Tibial artery (tissue), 4 donors: ENCODE results near the gene CEP164.

ENCODE experiments used
- DNase-seq, 2 donors: peaks; one replicate each; pipeline ENCODE4 v3.0.0-alpha.2; 2019
- H3K27ac ChIP-seq, 2 donors: fragments of 200-600 bp; sonication (generic) in 1 of 2; 1 replicate in 1 of 2; 2 replicates in 1 of 2; pipeline ENCODE4 v1.5.1; 2018 to 2019; ENCODE audit warnings: mild to moderate bottlenecking in 1 of 2
- H3K27me3 ChIP-seq, 2 donors: fragments of 200-600 bp; sonication (generic) in 1 of 2; one replicate each; pipeline versions ENCODE4 v1.5.1 to v1.6.0; 2016 to 2019
- H3K36me3 ChIP-seq, 3 donors: fragments of 200-600 bp; sonication (generic) in 2 of 3; one replicate each; pipeline ENCODE4 v1.5.1; 2016 to 2019; ENCODE audit warnings: mild to moderate bottlenecking in 2 of 3
- H3K4me1 ChIP-seq, 4 donors: fragments of 200-600 bp; sonication (generic) in 2 of 4; 1 replicate in 3 of 4; 2 replicates in 1 of 4; pipeline ENCODE4 v1.5.1; 2016 to 2019
- H3K4me3 ChIP-seq, 2 donors: fragments of 200-600 bp; sonication (generic) in 1 of 2; 1 replicate in 1 of 2; 2 replicates in 1 of 2; pipeline ENCODE4 v1.5.1; 2018 to 2019; ENCODE audit warnings: mild to moderate bottlenecking in 2 of 2
- H3K9me3 ChIP-seq, 3 donors: fragments of 200-600 bp; sonication (generic) in 1 of 3; one replicate each; pipeline ENCODE4 v1.5.1; 2016 to 2019
- CTCF ChIP-seq, 2 experiments: fragments of 200-600 bp in 1 of 2; fragments of 450-650 bp in 1 of 2; IDR thresholded peaks; one replicate each; pipeline ENCODE4 v1.5.1; 2017 to 2019; ENCODE audit warnings: antibody characterized with exemption in 2 of 2, mild to moderate bottlenecking in 1 of 2, moderate library complexity in 1 of 2
- intact Hi-C: fragments of 100-400 bp; cut with DNase I; formaldehyde crosslinking; loops from one replicate; pipeline ENCODE4 v1.15.0; 2023; ENCODE audit warnings: low total_unique reads

Gene CEP164

GRCh38 chr11:117390743-117391142 lies 63.1 kb downstream of the CEP164 start:
- H3K27me3 ChIP-seq = no peaks in the 10 kb centered on the region
- H3K9me3 ChIP-seq = no peaks in the 10 kb centered on the region
- H3K36me3 ChIP-seq = peaks cover 79 to 96% (median 82%) of the 10 kb centered on the region in 3 donors
- H3K27ac ChIP-seq = no peak overlapping the region
- DNase-seq = peak in 1 of 2 donors; percentile 9
- H3K4me1 ChIP-seq = no peaks in the 10 kb centered on the region
- intact Hi-C loops = no loop called here
- H3K4me3 ChIP-seq = no peak overlapping the region
- no peak for TF ChIP-seq CTCF (IDR thresholded peaks at IDR 0.05)

- no peaks in the 10 kb centered on the region for H3K9me3 ChIP-seq
- no peak for TF ChIP-seq CTCF (IDR thresholded peaks at IDR 0.05)
Measured at GRCh38 chr11:117391181-117391580, 63.5 kb downstream of the CEP164 start.

GRCh38 chr11:117392001-117392690 lies 64.5 kb downstream of the CEP164 start:
- H3K36me3 ChIP-seq = peaks cover 86 to 96% (median 90%) of the 10 kb centered on the region in 3 donors
- intact Hi-C loops = no loop called here
- peak in 1 of 2 donors; percentile 57 for DNase-seq
- no peaks in the 10 kb centered on the region for H3K9me3 ChIP-seq
- H3K27me3 ChIP-seq = no peaks in the 10 kb centered on the region
- no peak for TF ChIP-seq CTCF (IDR thresholded peaks at IDR 0.05)
- H3K4me1 ChIP-seq = no peaks in the 10 kb centered on the region
- H3K4me3 ChIP-seq = no peak overlapping the region
- no peak overlapping the region for H3K27ac ChIP-seq

More at GRCh38 chr11:117391181-117391580, 63.5 kb downstream of the CEP164 start:
- H3K27me3 ChIP-seq = no peaks in the 10 kb centered on the region
- no peak overlapping the region for H3K4me3 ChIP-seq
- H3K4me1 ChIP-seq = no peaks in the 10 kb centered on the region
- intact Hi-C loops = no loop called here
- DNase-seq = peak in 1 of 2 donors; percentile 25
- H3K27ac ChIP-seq = no peak overlapping the region
- H3K36me3 ChIP-seq = peaks cover 84 to 96% (median 86%) of the 10 kb centered on the region in 3 donors

- intact Hi-C loops = no loop called here
- Histone ChIP-seq H3K27ac (no peak overlapping the region), H3K4me1 (no peaks in the 10 kb centered on the region), H3K4me3 (no peak overlapping the region), H3K9me3 (peaks cover 0 to under 1% (median 0%) of the 10 kb centered on the region in 3 donors), H3K27me3 (no peaks in the 10 kb centered on the region), H3K36me3 (peaks cover 89 to 96% (median 90%) of the 10 kb centered on the region in 3 donors)
- DNase-seq = peak in 1 of 2 donors; percentile 47
- TF ChIP-seq CTCF (IDR thresholded peaks at IDR 0.05) = no peak
Measured at GRCh38 chr11:117392979-117393378, 65.3 kb downstream of the CEP164 start.

- intact Hi-C loops = no loop called here
- DNase-seq = peak in 1 of 2 donors; percentile 48
- peaks cover 95 to 97% (median 96%) of the 10 kb centered on the region in 3 donors for H3K36me3 ChIP-seq
- no peak overlapping the region for H3K27ac ChIP-seq
- peaks cover 0 to 11% (median 3%) of the 10 kb centered on the region in 3 donors for H3K9me3 ChIP-seq
- no peaks in the 10 kb centered on the region for H3K4me1 ChIP-seq
- H3K4me3 ChIP-seq = no peak overlapping the region
- H3K27me3 ChIP-seq = no peaks in the 10 kb centered on the region
- TF ChIP-seq CTCF (IDR thresholded peaks at IDR 0.05) = no peak
Measured at GRCh38 chr11:117394221-117394925, 66.7 kb downstream of the CEP164 start.
